NCI-H187 treated with DMSO at 0.1 percent for 48 hours (cell line): ENCODE measurements around the gene HOXC5.

ENCODE experiments used
- DNase-seq: peaks from one replicate; lab custom pipeline; 2025; lab: John Stamatoyannopoulos, UW

HOXC5 gene

GRCh38 chr12:54047160-54047963 lies 14.5 kb downstream of the HOXC5 start:
- DNase-seq: no peak

GRCh38 chr12:54047964-54048303 lies 15.1 kb downstream of the HOXC5 start:
- no peak for DNase-seq

GRCh38 chr12:54048406-54049093 lies 15.7 kb downstream of the HOXC5 start:
- no peak for DNase-seq

GRCh38 chr12:54049108-54049507 lies 16.3 kb downstream of the HOXC5 start:
- DNase-seq: no peak

- DNase-seq: no peak
Measured at GRCh38 chr12:54050482-54050810, 17.6 kb downstream of the HOXC5 start.

- DNase-seq: no peak
Measured at GRCh38 chr12:54051026-54051842, 18.4 kb downstream of the HOXC5 start.

- no peak for DNase-seq
Measured at GRCh38 chr12:54051874-54052437, 19.1 kb downstream of the HOXC5 start.

- DNase-seq: no peak
Measured at GRCh38 chr12:54052438-54053002, 19.7 kb downstream of the HOXC5 start.

- no peak for DNase-seq
Measured at GRCh38 chr12:54053003-54053750, 20.3 kb downstream of the HOXC5 start.

- DNase-seq: no peak
Measured at GRCh38 chr12:54053751-54054741, 21.2 kb downstream of the HOXC5 start, which contains the start of gene HOXC4. TSS of gene HOXC4 (plus strand) at chr12:54053835. CDS start at chr12:54053923, 88 bp downstream.

GRCh38 chr12:54054742-54055194 lies 21.9 kb downstream of the HOXC5 start:
- no peak for DNase-seq

- no peak for DNase-seq
Measured at GRCh38 chr12:54055552-54055951, 22.7 kb downstream of the HOXC5 start.

- DNase-seq: no peak
Measured at GRCh38 chr12:54056110-54056509, 23.3 kb downstream of the HOXC5 start.

- no peak for DNase-seq
Measured at GRCh38 chr12:54058128-54058768, 25.4 kb downstream of the HOXC5 start.

GRCh38 chr12:54059668-54060067 lies 26.8 kb downstream of the HOXC5 start:
- DNase-seq: no peak

GRCh38 chr12:54060174-54060974 lies 27.5 kb downstream of the HOXC5 start:
- no peak for DNase-seq

GRCh38 chr12:54060975-54061778 lies 28.3 kb downstream of the HOXC5 start:
- no peak for DNase-seq

- no peak for DNase-seq
Measured at GRCh38 chr12:54065677-54066076, 32.8 kb downstream of the HOXC5 start.
